ENCODE results near the gene RGS9BP. TPM values are rescaled to one million over a fixed set of nuclear protein-coding genes. Genes with fewer than 3 reads are reported as not detected.
A peak's percentile ranks its signal among the peaks of the same experiment; 100 is the strongest.

RGS9BP gene
- total RNA-seq, 2 donors from 2014 or later: not detected

- DNase-seq: peak; percentile 59
- H3K36me3 ChIP-seq (ENCODE audit: control insufficient read depth, insufficient read depth, low read length): peaks cover 31% of the 10 kb centered on the region
- peaks cover 7% of the 10 kb centered on the region for H3K4me1 Mint-ChIP-seq
- H3K36me3 Mint-ChIP-seq (ENCODE audit: low read depth): peaks cover 41% of the 10 kb centered on the region
- peaks cover 2% of the 10 kb centered on the region for H3K27me3 Mint-ChIP-seq (ENCODE audit: insufficient read depth)
- peak; percentile 37 for TF ChIP-seq CTCF (conservative IDR thresholded peaks at IDR 0.05)
- H3K4me3 Mint-ChIP-seq: no peak overlapping the region
- H3K4me3 ChIP-seq (ENCODE audit: low read length): no peak overlapping the region
- no peak overlapping the region for H3K27ac Mint-ChIP-seq
- no peaks in the 10 kb centered on the region for H3K9me3 ChIP-seq (ENCODE audit: control insufficient read depth, low read length)
- H3K9me3 Mint-ChIP-seq: no peaks in the 10 kb centered on the region
- H3K4me1 ChIP-seq (ENCODE audit: control insufficient read depth, insufficient read depth, low read length): no peaks in the 10 kb centered on the region
- H3K27me3 ChIP-seq (ENCODE audit: control insufficient read depth, insufficient read depth, low read length, poor library complexity, severe bottlenecking): no peaks in the 10 kb centered on the region
- H3K9ac ChIP-seq (ENCODE audit: extremely low read depth, low read length, poor library complexity, severe bottlenecking): no peak overlapping the region
- 78 to 88% methylated on average over 9 to 14 of the region's 14 CpGs for WGBS, 2 experiments (ENCODE audit: insufficient coverage in 1 of 2, insufficient read length in 1 of 2)
- H3K27ac ChIP-seq (ENCODE audit: low read depth, low read length): no peak overlapping the region
Measured at GRCh38 chr19:32630338-32630737, 45.3 kb upstream of the RGS9BP start.

- peak; percentile 51 for TF ChIP-seq CTCF (conservative IDR thresholded peaks at IDR 0.05)
Measured at GRCh38 chr19:32631381-32631780, 44.3 kb upstream of the RGS9BP start.

GRCh38 chr19:32637480-32637879 lies 38.2 kb upstream of the RGS9BP start:
- no peaks in the 10 kb centered on the region for H3K9me3 ChIP-seq (ENCODE audit: control insufficient read depth, low read length)
- WGBS, 2 experiments (ENCODE audit: insufficient coverage in 1 of 2, insufficient read length in 1 of 2): 89 to 91% methylated on average over 14 of the region's 14 CpGs
- Mint-ChIP-seq H3K27ac (no peak overlapping the region), H3K27me3 (ENCODE audit: insufficient read depth) (peaks cover 2% of the 10 kb centered on the region), H3K9me3 (no peaks in the 10 kb centered on the region), H3K36me3 (ENCODE audit: low read depth) (peaks cover 66% of the 10 kb centered on the region), H3K4me3 (no peak overlapping the region), H3K4me1 (peaks cover 6% of the 10 kb centered on the region)
- no peaks in the 10 kb centered on the region for H3K27me3 ChIP-seq (ENCODE audit: control insufficient read depth, insufficient read depth, low read length, poor library complexity, severe bottlenecking)
- no peak for TF ChIP-seq CTCF (conservative IDR thresholded peaks at IDR 0.05)
- H3K27ac ChIP-seq (ENCODE audit: low read depth, low read length): no peak overlapping the region
- H3K36me3 ChIP-seq (ENCODE audit: control insufficient read depth, insufficient read depth, low read length): peaks cover 57% of the 10 kb centered on the region
- no peaks in the 10 kb centered on the region for H3K4me1 ChIP-seq (ENCODE audit: control insufficient read depth, insufficient read depth, low read length)
- H3K4me3 ChIP-seq (ENCODE audit: low read length): no peak overlapping the region
- H3K9ac ChIP-seq (ENCODE audit: extremely low read depth, low read length, poor library complexity, severe bottlenecking): no peak overlapping the region
- DNase-seq: no peak

More at GRCh38 chr19:32631381-32631780, 44.3 kb upstream of the RGS9BP start:
- no peak overlapping the region for H3K4me3 ChIP-seq (ENCODE audit: low read length)
- H3K27ac Mint-ChIP-seq: no peak overlapping the region
- H3K27me3 ChIP-seq (ENCODE audit: control insufficient read depth, insufficient read depth, low read length, poor library complexity, severe bottlenecking): no peaks in the 10 kb centered on the region
- DNase-seq: no peak
- H3K27ac ChIP-seq (ENCODE audit: low read depth, low read length): no peak overlapping the region
- H3K36me3 ChIP-seq (ENCODE audit: control insufficient read depth, insufficient read depth, low read length): peaks cover 37% of the 10 kb centered on the region
- no peaks in the 10 kb centered on the region for H3K9me3 ChIP-seq (ENCODE audit: control insufficient read depth, low read length)
- WGBS, 2 experiments (ENCODE audit: insufficient coverage in 1 of 2, insufficient read length in 1 of 2): 93 to 95% methylated on average over 6 to 15 of the region's 15 CpGs
- H3K4me1 Mint-ChIP-seq: peaks cover 7% of the 10 kb centered on the region
- no peaks in the 10 kb centered on the region for H3K4me1 ChIP-seq (ENCODE audit: control insufficient read depth, insufficient read depth, low read length)
- peaks cover 2% of the 10 kb centered on the region for H3K27me3 Mint-ChIP-seq (ENCODE audit: insufficient read depth)
- H3K36me3 Mint-ChIP-seq (ENCODE audit: low read depth): peaks cover 42% of the 10 kb centered on the region
- H3K9ac ChIP-seq (ENCODE audit: extremely low read depth, low read length, poor library complexity, severe bottlenecking): no peak overlapping the region
- H3K4me3 Mint-ChIP-seq: no peak overlapping the region
- H3K9me3 Mint-ChIP-seq: no peaks in the 10 kb centered on the region

Data from endodermal cell (in vitro differentiated cells).